NCI-H345 (cell line): Measurements from ENCODE around the gene C1GALT1.

Source experiments
- DNase-seq: peaks from one replicate; lab custom pipeline; 2025; lab: John Stamatoyannopoulos, UW

The C1GALT1 gene

DNA sequence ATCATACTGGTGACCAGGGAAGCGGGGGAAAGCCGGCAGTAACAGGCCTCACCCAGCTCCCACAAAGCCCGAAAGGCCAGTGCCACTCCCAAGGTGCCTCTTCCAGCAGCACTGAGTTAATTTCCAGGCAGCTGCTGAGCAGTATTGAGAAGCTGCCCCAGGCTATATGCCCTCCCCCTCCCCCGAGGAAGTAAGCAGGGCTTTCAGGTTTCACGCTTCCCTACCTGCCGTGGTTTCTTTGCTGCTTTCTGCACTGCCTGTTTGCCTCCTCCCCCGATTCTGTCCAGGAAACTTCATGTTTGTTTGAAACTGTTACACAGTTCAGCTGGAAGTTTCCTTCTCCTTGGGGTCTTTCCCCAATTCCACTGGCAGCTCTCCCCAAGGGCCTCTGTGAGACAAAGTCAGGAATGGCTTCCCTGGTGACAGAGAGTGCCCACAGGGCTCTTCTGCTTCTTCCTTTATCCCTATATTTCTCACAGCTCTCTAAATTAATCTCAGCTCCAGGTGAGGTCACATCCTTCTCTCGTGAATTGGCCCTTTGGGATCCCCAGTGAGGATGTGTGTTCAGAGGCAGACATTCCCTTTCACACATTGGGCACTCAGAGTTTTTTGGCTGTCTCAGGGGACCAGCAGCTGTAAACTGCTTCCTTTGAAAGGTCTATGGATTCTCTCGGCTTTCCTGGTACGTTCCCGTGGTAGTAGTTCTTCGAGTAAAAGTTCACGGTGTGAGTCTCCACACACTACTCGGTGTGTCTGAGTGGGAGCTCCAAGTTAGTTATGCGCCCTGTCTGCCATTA lies 19.4 kb downstream of the C1GALT1 start:
- peak; percentile 50 for DNase-seq

GRCh38 chr7:7202375-7202720 lies 20.0 kb downstream of the C1GALT1 start:
- DNase-seq, result no peak

DNA sequence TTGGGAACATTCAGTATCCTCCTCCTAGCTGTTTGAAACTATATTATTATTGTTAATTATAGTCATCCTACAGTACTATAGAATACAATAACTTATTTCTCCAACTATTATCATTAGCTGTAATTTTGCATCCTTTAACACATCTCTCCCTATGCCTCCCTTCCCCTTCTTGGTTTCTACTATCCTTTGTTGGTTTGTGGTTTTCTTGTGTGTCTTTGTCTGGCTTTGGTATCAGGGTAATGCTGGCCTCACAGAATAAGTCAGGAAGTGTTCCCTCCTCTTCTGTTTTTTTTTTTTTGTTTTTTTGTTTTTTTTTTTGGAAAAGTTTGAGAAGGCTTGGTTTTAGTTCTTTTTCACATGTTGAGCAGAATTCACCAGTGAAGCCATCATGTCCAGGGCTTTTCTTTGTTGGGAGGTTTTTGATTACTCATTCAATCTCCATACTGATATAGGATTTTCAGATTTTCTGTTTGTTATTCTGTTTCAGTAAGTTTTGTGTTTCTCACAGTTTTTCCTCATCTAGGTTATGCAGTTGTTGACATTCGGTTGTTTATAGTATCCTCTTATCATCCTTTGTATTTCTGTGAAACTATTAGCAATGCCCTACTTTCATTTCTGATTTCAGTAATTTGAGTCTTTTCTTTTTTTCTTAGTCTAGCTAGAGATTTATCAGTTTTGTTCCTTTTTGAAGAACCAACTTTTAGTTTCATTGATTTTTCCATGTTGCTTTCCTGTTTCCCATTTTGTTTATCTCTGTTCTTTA lies 21.6 kb downstream of the C1GALT1 start:
- no peak for DNase-seq

- no peak for DNase-seq
These were observed 25.5 kb downstream of the C1GALT1 start for GRCh38 chr7:7207876-7208275.

DNA sequence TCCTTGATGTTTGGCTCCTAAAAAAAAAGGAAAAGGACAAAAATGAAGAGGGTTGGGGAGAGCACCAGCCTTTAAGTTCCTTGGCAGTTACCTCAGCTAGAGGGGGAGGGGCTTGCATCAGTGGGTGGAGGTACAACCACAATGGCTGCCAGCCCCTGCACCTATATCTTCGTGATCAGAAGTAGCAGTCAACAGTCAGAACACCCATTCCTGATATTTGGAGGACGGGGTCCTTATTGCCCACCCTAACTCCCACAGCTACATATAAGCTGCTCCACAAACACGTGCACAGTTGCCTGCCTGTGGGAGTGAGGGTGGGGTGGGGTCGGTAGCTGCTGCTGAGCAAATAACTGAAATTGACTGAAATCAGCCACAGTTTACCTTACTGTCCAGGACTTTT lies 26.2 kb downstream of the C1GALT1 start:
- no peak for DNase-seq

DNA sequence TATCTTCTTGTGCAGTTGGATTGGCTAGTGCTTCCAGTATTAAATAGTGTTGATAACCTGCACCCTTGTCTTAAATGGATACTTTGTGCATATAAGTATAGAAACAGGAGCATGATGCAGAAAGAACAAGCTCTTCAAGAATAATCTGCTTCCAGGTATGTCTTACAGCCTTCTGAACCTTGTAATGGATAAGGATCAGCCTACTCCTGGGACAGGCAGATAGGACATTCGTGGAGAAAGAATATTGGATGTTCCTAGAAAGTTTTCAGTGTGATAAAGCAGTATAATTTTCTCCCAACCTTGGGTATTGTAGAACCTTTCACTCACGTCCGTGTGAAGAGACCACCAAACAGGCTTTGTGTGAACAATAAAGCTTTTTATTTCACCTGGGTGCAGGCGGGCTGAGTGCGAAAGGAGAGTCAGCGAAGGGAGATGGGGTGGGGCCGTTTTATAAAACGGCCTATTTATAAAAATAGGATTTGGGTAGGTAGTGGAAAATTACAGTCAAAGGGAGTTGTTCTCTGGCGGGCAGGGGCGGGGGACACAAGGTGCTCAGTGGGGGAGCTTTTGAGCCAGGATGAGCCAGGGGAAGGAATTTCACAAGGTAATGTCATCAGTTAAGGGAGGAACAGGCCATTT lies 27.2 kb downstream of the C1GALT1 start:
- no peak for DNase-seq

- no peak for DNase-seq
These were observed 28.3 kb downstream of the C1GALT1 start for GRCh38 chr7:7210475-7211237.

DNA sequence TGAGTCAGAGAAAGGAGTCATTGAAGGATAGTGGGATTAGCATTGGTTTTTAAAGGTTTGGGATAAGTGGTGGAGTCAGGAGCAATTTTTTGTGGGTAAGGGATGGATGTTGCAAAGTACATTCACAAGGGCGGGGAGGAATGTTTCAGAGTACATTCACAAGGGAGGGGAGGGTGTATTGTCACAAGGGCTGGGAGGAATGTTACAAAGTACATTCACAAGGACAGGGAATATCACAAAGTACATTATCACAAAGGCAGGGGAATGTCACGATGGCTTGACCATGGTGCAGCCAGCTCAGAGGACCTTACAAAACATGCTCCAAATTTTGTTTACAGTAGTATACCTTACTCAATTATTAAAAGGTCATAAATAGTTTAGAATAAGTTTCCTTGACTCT lies 30.3 kb downstream of the C1GALT1 start:
- no peak for DNase-seq

GRCh38 chr7:7214398-7215347 lies 32.3 kb downstream of the C1GALT1 start:
- DNase-seq, result no peak

GRCh38 chr7:7216279-7216678 lies 33.9 kb downstream of the C1GALT1 start:
- no peak for DNase-seq

GRCh38 chr7:7219216-7219615 lies 36.9 kb downstream of the C1GALT1 start:
- DNase-seq, result no peak

GRCh38 chr7:7220821-7221220 lies 38.5 kb downstream of the C1GALT1 start:
- DNase-seq, result no peak

DNA sequence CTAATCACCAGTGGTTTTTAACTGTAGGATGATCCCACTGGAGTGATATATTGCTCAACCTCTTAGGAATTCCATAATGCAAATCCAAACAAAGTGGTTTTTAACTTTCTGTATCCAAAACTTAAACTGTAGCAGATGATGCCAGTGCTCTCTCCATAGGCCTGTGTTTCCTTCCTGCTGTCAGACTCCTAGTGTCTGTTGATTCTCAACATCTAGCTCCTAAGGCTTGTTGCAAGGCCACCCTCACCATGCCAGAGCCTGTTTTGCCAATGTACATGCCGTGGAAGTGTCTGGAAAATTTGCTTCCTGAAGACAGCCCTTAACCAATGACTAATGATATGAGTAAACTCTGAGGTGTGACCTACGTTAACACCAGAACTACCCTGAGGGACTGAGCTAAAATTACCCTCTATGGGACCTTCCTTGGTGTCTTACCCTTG lies 39.3 kb downstream of the C1GALT1 start:
- DNase-seq, result no peak

DNA sequence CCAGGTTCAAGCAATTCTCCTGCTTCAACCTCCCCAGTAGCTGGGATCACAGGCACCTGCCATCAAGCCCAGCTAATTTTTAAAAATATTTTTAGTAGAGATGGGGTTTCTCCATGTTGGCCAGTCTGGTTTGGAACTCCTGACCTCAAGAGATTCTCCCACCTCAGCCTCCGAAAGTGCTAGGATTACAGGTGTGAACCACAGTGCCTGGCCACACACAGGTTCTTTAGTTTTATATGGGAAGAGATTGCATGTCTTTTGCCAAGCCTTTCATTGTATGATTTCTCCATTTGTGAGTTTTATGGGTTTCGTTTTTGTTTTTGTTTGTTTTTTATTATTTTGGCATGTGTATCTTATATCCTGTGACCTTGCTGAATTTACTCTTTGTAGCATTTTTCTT lies 40.9 kb downstream of the C1GALT1 start:
- DNase-seq, result no peak

GRCh38 chr7:7226407-7226806 lies 44.1 kb downstream of the C1GALT1 start:
- DNase-seq, result no peak

- DNase-seq, result no peak
These were observed 46.1 kb downstream of the C1GALT1 start for GRCh38 chr7:7228472-7228871.

DNA sequence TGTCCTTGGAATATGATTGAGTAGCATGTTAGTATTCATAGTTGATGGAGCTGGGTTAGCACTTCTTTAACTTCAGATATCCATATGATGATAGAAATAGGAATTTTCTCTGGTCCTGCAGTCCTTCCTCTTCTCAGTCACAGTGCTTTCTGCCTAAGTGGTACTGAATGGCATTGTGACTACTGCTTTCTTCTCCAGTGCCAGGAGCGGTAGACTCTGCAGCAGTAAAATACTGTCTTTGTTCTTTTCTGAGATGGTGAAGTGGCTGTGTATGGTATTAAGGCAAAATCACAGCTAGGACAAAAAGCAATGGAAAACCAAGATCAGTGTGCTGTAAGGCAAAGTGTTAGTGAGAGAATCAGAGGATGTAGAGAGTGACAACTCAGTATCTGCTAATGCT lies 46.6 kb downstream of the C1GALT1 start:
- DNase-seq, result no peak

DNA sequence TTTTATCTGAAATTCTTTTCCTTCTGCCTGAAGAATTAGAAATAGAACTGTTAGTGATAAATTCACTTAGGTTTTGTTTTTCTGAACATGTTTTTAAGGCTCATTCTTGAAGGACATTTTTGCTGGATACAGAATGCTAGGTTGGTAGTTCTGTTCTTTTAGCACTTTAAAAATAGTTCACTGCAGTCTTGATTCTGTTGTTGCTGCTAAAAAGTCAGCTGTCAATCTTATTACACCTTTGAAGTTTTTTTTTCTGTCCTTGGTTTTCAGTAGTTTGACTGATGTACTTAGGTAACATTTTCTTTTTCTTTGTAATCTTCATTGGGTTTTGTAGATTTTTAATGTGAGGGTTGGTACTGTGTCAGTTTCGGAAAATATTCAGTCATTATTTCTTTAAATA lies 48.7 kb downstream of the C1GALT1 start:
- no peak for DNase-seq

GRCh38 chr7:7231865-7232264 lies 49.5 kb downstream of the C1GALT1 start:
- no peak for DNase-seq

DNA sequence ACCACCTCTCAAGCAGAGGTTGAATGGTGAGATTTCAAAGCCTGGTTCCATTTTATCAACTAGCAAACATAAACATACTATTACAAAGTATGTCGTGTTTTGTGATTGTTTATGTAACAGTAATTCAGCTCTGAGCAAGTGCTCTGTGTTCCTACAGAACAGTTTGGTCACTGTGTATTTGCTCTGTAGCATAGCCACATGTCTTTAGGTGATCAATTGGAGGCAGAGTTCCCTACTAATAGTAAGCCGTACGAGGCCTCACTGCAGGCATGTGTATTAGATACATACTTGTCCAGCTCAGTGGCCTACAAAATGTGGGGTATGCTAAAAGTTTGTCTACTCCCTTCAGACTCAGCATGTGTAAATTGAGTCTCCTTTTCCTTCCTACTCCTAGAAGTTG lies 53.0 kb downstream of the C1GALT1 start:
- no peak for DNase-seq

DNA sequence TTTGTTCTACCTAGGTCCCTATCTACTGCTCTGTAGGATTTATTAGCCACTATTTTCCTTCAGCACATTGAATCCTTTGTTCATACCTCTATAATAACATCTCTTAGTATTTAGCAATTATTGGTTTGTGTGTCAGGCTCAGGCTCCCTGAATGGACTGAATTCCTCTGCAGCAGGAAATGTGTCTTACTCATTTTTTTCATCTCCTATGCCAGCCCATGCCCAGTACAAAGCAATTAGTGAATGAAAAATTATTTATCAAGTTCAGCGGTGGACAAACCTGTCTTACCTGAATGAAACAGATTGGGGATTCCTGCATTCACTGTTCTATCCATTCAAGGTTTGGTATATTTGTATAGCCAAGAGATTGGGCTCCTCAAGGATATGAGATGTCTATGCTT lies 53.7 kb downstream of the C1GALT1 start:
- no peak for DNase-seq
